ENCODE measurements around the gene HECTD1. TPM values are rescaled to one million over a fixed set of nuclear protein-coding genes. Genes with fewer than 3 reads are reported as not detected.
"Not testable (repeated sequence)": the region's sequence is repeated elsewhere in the genome, so short reads cannot be mapped to it uniquely, and the experiment has no call there.

Gene HECTD1
- total RNA-seq, 1 experiment from 2014 or later, result 88.5 TPM

- TF ChIP-seq PRDM15 (CRISPR knock-in tag; IDR thresholded peaks at IDR 0.05), result no peak
- TF ChIP-seq ZNF263 (CRISPR knock-in tag; IDR thresholded peaks at IDR 0.05; ENCODE audit: low read depth), result no peak
- TF ChIP-seq ZSCAN18 (CRISPR knock-in tag; IDR thresholded peaks at IDR 0.05), result no peak
- no peak for TF ChIP-seq E2F5 (CRISPR knock-in tag; IDR thresholded peaks at IDR 0.05)
- no peak for TF ChIP-seq ARID4B (CRISPR knock-in tag; IDR thresholded peaks at IDR 0.05; ENCODE audit: borderline replicate concordance)
Measured at GRCh38 chr14:31204593-31205534, 2.7 kb downstream of the HECTD1 start (continued).

- CTCF ChIA-PET; H3K9me3 Mint-ChIP-seq; H3K27ac Mint-ChIP-seq; ATAC-seq; H3K27me3 Mint-ChIP-seq (ENCODE audit: low read depth); H3K4me3 Mint-ChIP-seq; POLR2A ChIA-PET; DNase-seq (ENCODE audit: low spot score): not testable (repeated sequence)
- Mint-ChIP-seq H3K4me1 (peaks cover 35% of the 10 kb centered on the region), H3K36me3 (peaks cover 42% of the 10 kb centered on the region)
- 0 out of 2 replicates have a peak, but pooled peaks have one; percentile 11 for TF ChIP-seq GABPB1 (CRISPR knock-in tag; IDR thresholded peaks at IDR 0.05)
Measured at GRCh38 chr14:31203899-31204592, 3.5 kb downstream of the HECTD1 start.

GRCh38 chr14:31203414-31203742 lies 4.2 kb downstream of the HECTD1 start:
- no peak overlapping the region for H3K27ac Mint-ChIP-seq
- H3K4me3 Mint-ChIP-seq, result no peak overlapping the region
- ChIA-PET POLR2A (no interaction called here), CTCF (no interaction called here)
- DNase-seq (ENCODE audit: low spot score), result no peak
- H3K4me1 Mint-ChIP-seq, result peaks cover 30% of the 10 kb centered on the region
- H3K36me3 Mint-ChIP-seq, result peaks cover 42% of the 10 kb centered on the region
- no peak for ATAC-seq
- peaks cover 7% of the 10 kb centered on the region for H3K9me3 Mint-ChIP-seq
- H3K27me3 Mint-ChIP-seq (ENCODE audit: low read depth), result no peaks in the 10 kb centered on the region
- TF ChIP-seq IRF2 (CRISPR knock-in tag; IDR thresholded peaks at IDR 0.05; ENCODE audit: borderline replicate concordance, low read depth), result no peak
- TF ChIP-seq E2F5 (CRISPR knock-in tag; IDR thresholded peaks at IDR 0.05), result no peak
- TF ChIP-seq HMGXB4 (CRISPR knock-in tag; IDR thresholded peaks at IDR 0.05), result no peak
- TF ChIP-seq ZBTB21 (CRISPR knock-in tag; IDR thresholded peaks at IDR 0.05; ENCODE audit: borderline replicate concordance), result no peak
- no peak for TF ChIP-seq USF1 (CRISPR knock-in tag; IDR thresholded peaks at IDR 0.05)
- no peak for TF ChIP-seq SP1 (CRISPR knock-in tag; conservative IDR thresholded peaks at IDR 0.05)
- no peak for TF ChIP-seq RELA (CRISPR knock-in tag; IDR thresholded peaks at IDR 0.05; ENCODE audit: borderline replicate concordance)
- TF ChIP-seq ZNF263 (CRISPR knock-in tag; IDR thresholded peaks at IDR 0.05; ENCODE audit: low read depth), result no peak
- TF ChIP-seq ATF1 (CRISPR knock-in tag; IDR thresholded peaks at IDR 0.05), result no peak
- no peak for TF ChIP-seq NFYB (CRISPR knock-in tag; conservative IDR thresholded peaks at IDR 0.05; ENCODE audit: low read depth)

Measured in WTC11 (cell line).